CD4-positive, alpha-beta memory T cell (primary cell): Measurements from ENCODE around the gene PIGS. TPM values are rescaled to one million over a fixed set of nuclear protein-coding genes. Genes with fewer than 3 reads are reported as not detected.

Experiments
- CTCF ChIA-PET: fragments of 350-600 bp; sonication (Branson Sonifier 250); formaldehyde crosslinking; loops from one replicate; lab custom pipeline; 2021; ENCODE audit warnings: inconsistent platforms; ENCODE audit not compliant: partially characterized antibody; lab: Charles Lee
- POLR2A ChIA-PET: fragments of 350-600 bp; sonication (Branson Sonifier 250); formaldehyde crosslinking; loops from one replicate; lab custom pipeline; 2021; ENCODE audit not compliant: partially characterized antibody; lab: Charles Lee
- DNase-seq, 5 donors: peaks; one replicate each; pipeline versions ENCODE4 v3.0.0 to v3.0.0-alpha.2; 2020 to 2022; ENCODE audit warnings: mixed read lengths in 1 of 5
- H3K27ac ChIP-seq: one replicate; pipeline ENCODE4 v1.7.0; 2013; ENCODE audit warnings: low read depth, low read length
- H3K27me3 ChIP-seq: 2 replicates; pipeline ENCODE4 v1.7.0; 2013; ENCODE audit warnings: mild to moderate bottlenecking, low read length, moderate library complexity; ENCODE audit not compliant: insufficient read depth
- H3K36me3 ChIP-seq: 2 replicates; pipeline ENCODE4 v1.7.0; 2013; ENCODE audit warnings: mild to moderate bottlenecking, low read length, moderate library complexity; ENCODE audit not compliant: insufficient read depth
- H3K4me1 ChIP-seq: 2 replicates; pipeline ENCODE4 v1.7.0; 2013; ENCODE audit warnings: mild to moderate bottlenecking, low read length, moderate library complexity; ENCODE audit not compliant: insufficient read depth
- H3K4me3 ChIP-seq, 2 donors: one replicate each; pipeline ENCODE4 v1.7.0; 2013; ENCODE audit warnings: low read length in 2 of 2, mild to moderate bottlenecking in 1 of 2
- H3K9me3 ChIP-seq, 2 donors: one replicate each; pipeline ENCODE4 v1.7.0; 2013; ENCODE audit warnings: low read length in 2 of 2, control low read depth in 1 of 2; ENCODE audit not compliant: control insufficient read depth in 1 of 2
- H3K27ac Mint-ChIP-seq, 7 donors: one replicate each; pipeline ENCODE4 v1.8.0; 2020 to 2021; ENCODE audit warnings: mixed read lengths in 7 of 7, mild to moderate bottlenecking in 6 of 7, inconsistent platforms in 3 of 7, moderate library complexity in 3 of 7
- H3K27me3 Mint-ChIP-seq, 2 donors: one replicate each; pipeline ENCODE4 v1.8.0; 2020 to 2021; ENCODE audit warnings: mixed read lengths in 2 of 2
- H3K36me3 Mint-ChIP-seq, 2 donors: one replicate each; pipeline ENCODE4 v1.8.0; 2020 to 2021; ENCODE audit warnings: mixed read lengths in 2 of 2, inconsistent platforms in 1 of 2, mild to moderate bottlenecking in 1 of 2
- H3K4me1 Mint-ChIP-seq, 4 donors: one replicate each; pipeline ENCODE4 v1.8.0; 2020 to 2021; ENCODE audit warnings: mixed read lengths in 4 of 4, mild to moderate bottlenecking in 1 of 4
- H3K4me3 Mint-ChIP-seq, 8 donors: one replicate each; pipeline ENCODE4 v1.8.0; 2020 to 2021; ENCODE audit warnings: mixed read lengths in 8 of 8, mild to moderate bottlenecking in 7 of 8, moderate library complexity in 6 of 8, inconsistent platforms in 3 of 8
- H3K9me3 Mint-ChIP-seq, 8 donors: one replicate each; pipeline ENCODE4 v1.8.0; 2020 to 2021; ENCODE audit warnings: mixed read lengths in 8 of 8, mild to moderate bottlenecking in 5 of 8, inconsistent platforms in 3 of 8, moderate library complexity in 1 of 8
- intact Hi-C: fragments of 100-400 bp; cut with micrococcal nuclease; formaldehyde crosslinking; loops from one replicate; pipeline ENCODE4 v1.15.1; 2023
- polyA plus RNA-seq, 2 donors: library from polyadenylated mRNA; unstranded; fragments of 300-500 nt; fragmentation: Illumina TruSeq; gene quantifications; one replicate each; pipeline ENCODE4 v1.2.3, GENCODE V29; 2021
- total RNA-seq, 2 experiments: library from RNA; stranded (reverse); gene quantifications; one replicate each; pipeline ENCODE4 v1.2.3, GENCODE V29; 2021

The PIGS gene
- total and polyA plus RNA-seq, 4 experiments from 2014 or later, result 57.3 to 69.8 (median 58.1) TPM

DNA sequence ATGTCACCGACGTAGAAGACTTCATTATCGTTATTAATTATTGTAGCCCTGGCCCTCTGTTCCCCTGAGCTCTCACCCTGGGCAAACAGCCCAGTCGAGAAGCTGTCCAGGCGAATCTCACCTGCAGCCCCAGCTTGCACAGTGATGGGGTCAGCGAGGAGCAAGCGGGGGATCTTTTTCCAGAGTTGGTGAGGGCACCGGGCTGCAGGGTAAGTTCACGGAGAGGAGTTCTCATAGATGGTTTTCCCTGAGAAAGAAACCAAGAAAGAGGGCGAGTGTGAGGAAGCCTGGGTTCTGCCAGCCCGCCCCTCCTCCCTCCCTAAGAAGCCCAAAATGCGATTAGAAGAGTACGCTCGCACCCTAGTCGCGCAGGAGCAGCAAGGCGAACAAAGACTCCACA lies 27.1 kb upstream of the PIGS start:
- no peaks in the 10 kb centered on the region for H3K27me3 Mint-ChIP-seq
- H3K9me3 Mint-ChIP-seq, result no peaks in the 10 kb centered on the region
- H3K36me3 Mint-ChIP-seq, result peaks cover 0 to 6% of the 10 kb centered on the region in 2 donors
- Histone ChIP-seq H3K36me3 (no peaks in the 10 kb centered on the region), H3K9me3 (no peaks in the 10 kb centered on the region), H3K27me3 (no peaks in the 10 kb centered on the region), H3K4me1 (peaks cover 7% of the 10 kb centered on the region), H3K4me3 (peak overlapping the region; percentile 74 to 95), H3K27ac (peak overlapping the region; percentile 100)
- peak overlapping the region; percentile 94 to 99 (median 99) for H3K27ac Mint-ChIP-seq
- H3K4me3 Mint-ChIP-seq, result peak overlapping the region; percentile 88 to 99 (median 96)
- POLR2A ChIA-PET, result interaction anchor here (1.3 to 6.0 kb wide), 8 partner anchors 12 to 121 kb away, joined by 4 to 169 read pairs (median 11); partner anchors contain the start of genes ALDOC, PIGS, RPL23A and RSKR
- intact Hi-C loops, result loop anchor here (2.0 kb wide), 1 partner anchor 46 kb away; the partner anchor contains the start of gene BLTP2
- peaks cover 13 to 27% (median 22%) of the 10 kb centered on the region in 4 donors for H3K4me1 Mint-ChIP-seq
- DNase-seq, result no peak
- CTCF ChIA-PET, result no interaction called here

DNA sequence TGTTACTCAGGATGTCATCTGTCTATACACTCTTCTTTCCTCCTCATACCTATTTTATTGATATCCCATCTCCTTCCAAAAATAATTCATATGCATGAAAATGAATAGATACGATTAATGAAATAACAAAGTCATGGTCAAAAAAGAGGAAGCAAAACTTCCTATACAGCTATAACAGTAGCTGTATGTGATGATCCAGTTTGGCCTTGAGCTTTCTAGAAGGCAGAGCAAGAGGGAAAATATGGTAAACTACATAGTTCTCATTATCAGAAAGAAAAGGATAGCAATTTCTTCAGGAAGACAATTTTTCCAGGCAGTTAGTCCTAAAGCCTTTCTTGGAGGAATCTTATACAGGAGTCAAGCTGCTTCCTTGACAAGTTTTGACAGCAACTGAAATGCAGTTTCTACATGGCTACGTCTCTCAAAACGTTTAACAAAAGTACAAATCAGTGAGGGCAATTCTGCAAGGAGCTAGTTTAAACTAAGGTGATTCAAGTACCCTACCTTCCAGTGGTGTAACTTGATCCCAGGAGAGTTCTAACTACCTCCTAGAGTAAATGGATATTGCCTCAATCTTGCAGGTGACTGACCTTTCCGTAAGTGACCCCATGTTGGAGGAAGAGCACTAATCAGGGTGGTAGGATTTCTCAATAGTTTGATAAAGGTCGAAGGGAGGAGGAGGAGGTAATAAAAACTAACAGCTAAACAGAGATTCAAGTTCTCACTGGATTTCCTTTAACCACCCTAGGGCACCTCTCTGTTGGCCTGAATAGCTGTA lies 26.5 kb upstream of the PIGS start:
- intact Hi-C loops, result loop anchor here (2.0 kb wide), 1 partner anchor 47 kb away; the partner anchor contains the start of gene BLTP2
- H3K27ac ChIP-seq, result peak overlapping the region; percentile 100
- H3K4me3 Mint-ChIP-seq, result peak overlapping the region; percentile 88 to 99 (median 96)

GRCh38 chr17:28592260-28592659 lies 20.9 kb upstream of the PIGS start:
- POLR2A ChIA-PET, result interaction anchor here (1.4 kb wide), 1 partner anchor 15 kb away, joined by 4 read pairs; the partner anchor contains the start of gene ALDOC
- no peaks in the 10 kb centered on the region for H3K9me3 Mint-ChIP-seq
- H3K27ac Mint-ChIP-seq, result no peak overlapping the region

More for the DNA sequence above, 26.5 kb upstream of the PIGS start:
- Histone ChIP-seq H3K4me1 (peaks cover 7% of the 10 kb centered on the region), H3K9me3 (no peaks in the 10 kb centered on the region), H3K27me3 (no peaks in the 10 kb centered on the region), H3K4me3 (peak overlapping the region in 1 of 2 donors; percentile 74), H3K36me3 (no peaks in the 10 kb centered on the region)
- peaks cover 13 to 27% (median 22%) of the 10 kb centered on the region in 4 donors for H3K4me1 Mint-ChIP-seq
- no peak for DNase-seq
- CTCF ChIA-PET, result interaction anchor here (1.1 kb wide), 1 partner anchor 27 kb away, joined by 3 read pairs; no protein-coding TSS in a partner anchor
- no peaks in the 10 kb centered on the region for H3K27me3 Mint-ChIP-seq
- POLR2A ChIA-PET, result interaction anchor here (1.3 to 6.0 kb wide), 5 partner anchors 16 to 122 kb away, joined by 4 to 169 read pairs (median 11); partner anchors contain the start of genes ALDOC, PIGS, RPL23A and RSKR
- no peaks in the 10 kb centered on the region for H3K9me3 Mint-ChIP-seq
- H3K27ac Mint-ChIP-seq, result peak overlapping the region; percentile 94 to 99 (median 99)
- H3K36me3 Mint-ChIP-seq, result peaks cover 0 to 6% of the 10 kb centered on the region in 2 donors

GRCh38 chr17:28585851-28586250 lies 14.5 kb upstream of the PIGS start:
- H3K4me3 Mint-ChIP-seq, result no peak overlapping the region
- ChIA-PET CTCF (no interaction called here), POLR2A (no interaction called here)
- H3K36me3 Mint-ChIP-seq, result peaks cover 10 to 12% of the 10 kb centered on the region in 2 donors
- Histone ChIP-seq H3K36me3 (peaks cover 17% of the 10 kb centered on the region), H3K27me3 (no peaks in the 10 kb centered on the region), H3K4me3 (no peak overlapping the region), H3K27ac (no peak overlapping the region), H3K9me3 (no peaks in the 10 kb centered on the region), H3K4me1 (no peaks in the 10 kb centered on the region)
- no peaks in the 10 kb centered on the region for H3K9me3 Mint-ChIP-seq
- peak overlapping the region in 1 of 7 donors; percentile 2 for H3K27ac Mint-ChIP-seq
- DNase-seq, result no peak
- intact Hi-C loops, result no loop called here
- H3K27me3 Mint-ChIP-seq, result no peaks in the 10 kb centered on the region
- H3K4me1 Mint-ChIP-seq, result peaks cover 0 to 3% (median under 1%) of the 10 kb centered on the region in 4 donors

More at GRCh38 chr17:28592260-28592659, 20.9 kb upstream of the PIGS start:
- Histone ChIP-seq H3K4me3 (no peak overlapping the region), H3K9me3 (no peaks in the 10 kb centered on the region), H3K4me1 (no peaks in the 10 kb centered on the region), H3K36me3 (peaks cover 7% of the 10 kb centered on the region), H3K27ac (no peak overlapping the region), H3K27me3 (no peaks in the 10 kb centered on the region)
- CTCF ChIA-PET, result no interaction called here
- Mint-ChIP-seq H3K4me1 (peaks cover under 1 to 1% (median under 1%) of the 10 kb centered on the region in 4 donors), H3K27me3 (no peaks in the 10 kb centered on the region), H3K4me3 (no peak overlapping the region), H3K36me3 (peaks cover 5 to 6% of the 10 kb centered on the region in 2 donors)
- intact Hi-C loops, result no loop called here
- DNase-seq, result no peak

GRCh38 chr17:28584434-28584833 lies 13.1 kb upstream of the PIGS start:
- Mint-ChIP-seq H3K36me3 (peaks cover 10 to 12% of the 10 kb centered on the region in 2 donors), H3K27me3 (no peaks in the 10 kb centered on the region), H3K27ac (peak overlapping the region in 2 of 7 donors; percentile 25 to 59), H3K9me3 (no peaks in the 10 kb centered on the region), H3K4me1 (peaks cover 0 to 3% (median under 1%) of the 10 kb centered on the region in 4 donors), H3K4me3 (no peak overlapping the region)
- H3K4me3 ChIP-seq, result no peak overlapping the region
- no peaks in the 10 kb centered on the region for H3K4me1 ChIP-seq
- intact Hi-C loops, result no loop called here
- peaks cover 17% of the 10 kb centered on the region for H3K36me3 ChIP-seq
- ChIA-PET CTCF (no interaction called here), POLR2A (no interaction called here)
- no peak overlapping the region for H3K27ac ChIP-seq
- no peaks in the 10 kb centered on the region for H3K27me3 ChIP-seq
- H3K9me3 ChIP-seq, result no peaks in the 10 kb centered on the region
- DNase-seq, result no peak

DNA sequence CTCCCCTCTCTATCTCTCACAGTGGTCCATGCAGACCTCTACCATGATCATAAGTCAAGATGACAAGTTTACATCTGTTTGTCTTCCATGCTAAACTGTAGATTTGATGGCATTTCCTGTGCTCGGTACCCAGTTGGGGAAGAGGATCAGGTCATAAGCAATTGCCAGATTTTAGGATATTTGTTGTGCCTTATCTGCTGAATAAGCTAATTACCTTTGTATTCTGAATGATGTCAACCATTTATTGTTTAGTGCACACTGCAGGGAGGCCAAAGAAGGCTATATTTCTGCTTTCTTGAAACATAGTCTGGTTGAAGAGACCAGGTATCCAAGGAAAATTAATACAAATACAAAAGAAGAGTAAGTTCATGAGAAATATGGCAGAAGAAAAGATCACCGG lies 11.2 kb upstream of the PIGS start:
- POLR2A ChIA-PET, result interaction anchor here (1.0 kb wide), 1 partner anchor 11 kb away, joined by 4 read pairs; the partner anchor contains the start of gene PIGS

GRCh38 chr17:28580959-28581358 lies 9.6 kb upstream of the PIGS start:
- no peak for DNase-seq
- Histone ChIP-seq H3K27ac (no peak overlapping the region), H3K9me3 (no peaks in the 10 kb centered on the region), H3K36me3 (peaks cover 13% of the 10 kb centered on the region), H3K4me3 (no peak overlapping the region), H3K4me1 (peaks cover 10% of the 10 kb centered on the region), H3K27me3 (no peaks in the 10 kb centered on the region)
- Mint-ChIP-seq H3K27ac (peak overlapping the region in 2 of 7 donors; percentile 3 to 64), H3K27me3 (no peaks in the 10 kb centered on the region), H3K36me3 (peaks cover 7 to 13% of the 10 kb centered on the region in 2 donors), H3K4me3 (no peak overlapping the region), H3K4me1 (peaks cover 8 to 13% (median 11%) of the 10 kb centered on the region in 4 donors), H3K9me3 (no peaks in the 10 kb centered on the region)
- ChIA-PET POLR2A (interaction anchor here (1.2 kb wide), 1 partner anchor 10 kb away, joined by 5 read pairs; the partner anchor contains the start of gene PIGS), CTCF (no interaction called here)
- intact Hi-C loops, result no loop called here

More for the DNA sequence above, 11.2 kb upstream of the PIGS start:
- no peak overlapping the region for H3K4me3 Mint-ChIP-seq
- DNase-seq, result no peak
- no peaks in the 10 kb centered on the region for H3K9me3 ChIP-seq
- CTCF ChIA-PET, result no interaction called here
- no peaks in the 10 kb centered on the region for H3K4me1 ChIP-seq
- no peak overlapping the region for H3K27ac Mint-ChIP-seq
- no peaks in the 10 kb centered on the region for H3K27me3 Mint-ChIP-seq
- H3K27ac ChIP-seq, result no peak overlapping the region
- peaks cover 0 to 1% (median 0%) of the 10 kb centered on the region in 4 donors for H3K4me1 Mint-ChIP-seq
- peaks cover 17% of the 10 kb centered on the region for H3K36me3 ChIP-seq
- H3K4me3 ChIP-seq, result no peak overlapping the region
- intact Hi-C loops, result no loop called here
- H3K9me3 Mint-ChIP-seq, result no peaks in the 10 kb centered on the region
- H3K36me3 Mint-ChIP-seq, result peaks cover 7 to 8% of the 10 kb centered on the region in 2 donors
- H3K27me3 ChIP-seq, result no peaks in the 10 kb centered on the region
